Tibial artery (tissue), 4 donors: ENCODE results near the gene HSPA12B.

Experiments
- DNase-seq, 2 donors: peaks; one replicate each; pipeline ENCODE4 v3.0.0-alpha.2; 2019
- H3K27ac ChIP-seq, 2 donors: fragments of 200-600 bp; sonication (generic) in 1 of 2; 1 replicate in 1 of 2; 2 replicates in 1 of 2; pipeline ENCODE4 v1.5.1; 2018 to 2019; ENCODE audit warnings: mild to moderate bottlenecking in 1 of 2
- H3K27me3 ChIP-seq, 2 donors: fragments of 200-600 bp; sonication (generic) in 1 of 2; one replicate each; pipeline versions ENCODE4 v1.5.1 to v1.6.0; 2016 to 2019
- H3K36me3 ChIP-seq, 3 donors: fragments of 200-600 bp; sonication (generic) in 2 of 3; one replicate each; pipeline ENCODE4 v1.5.1; 2016 to 2019; ENCODE audit warnings: mild to moderate bottlenecking in 2 of 3
- H3K4me1 ChIP-seq, 4 donors: fragments of 200-600 bp; sonication (generic) in 2 of 4; 1 replicate in 3 of 4; 2 replicates in 1 of 4; pipeline ENCODE4 v1.5.1; 2016 to 2019
- H3K4me3 ChIP-seq, 2 donors: fragments of 200-600 bp; sonication (generic) in 1 of 2; 1 replicate in 1 of 2; 2 replicates in 1 of 2; pipeline ENCODE4 v1.5.1; 2018 to 2019; ENCODE audit warnings: mild to moderate bottlenecking in 2 of 2
- H3K9me3 ChIP-seq, 3 donors: fragments of 200-600 bp; sonication (generic) in 1 of 3; one replicate each; pipeline ENCODE4 v1.5.1; 2016 to 2019
- CTCF ChIP-seq, 2 experiments: fragments of 200-600 bp in 1 of 2; fragments of 450-650 bp in 1 of 2; IDR thresholded peaks; one replicate each; pipeline ENCODE4 v1.5.1; 2017 to 2019; ENCODE audit warnings: antibody characterized with exemption in 2 of 2, mild to moderate bottlenecking in 1 of 2, moderate library complexity in 1 of 2
- intact Hi-C: fragments of 100-400 bp; cut with DNase I; formaldehyde crosslinking; loops from one replicate; pipeline ENCODE4 v1.15.0; 2023; ENCODE audit warnings: low total_unique reads

Gene HSPA12B

GRCh38 chr20:3800256-3800877, 67.9 kb downstream of the HSPA12B start:
- H3K4me3 ChIP-seq = no peak overlapping the region
- TF ChIP-seq CTCF (IDR thresholded peaks at IDR 0.05) = no peak
- peaks cover 50 to 73% (median 60%) of the 10 kb centered on the region in 3 donors for H3K36me3 ChIP-seq
- no peak for DNase-seq
- intact Hi-C loops = no loop called here
- no peaks in the 10 kb centered on the region for H3K27me3 ChIP-seq
- H3K4me1 ChIP-seq = peaks cover 0 to 32% (median 21%) of the 10 kb centered on the region in 4 donors
- H3K9me3 ChIP-seq = no peaks in the 10 kb centered on the region
- no peak overlapping the region for H3K27ac ChIP-seq

- no peaks in the 10 kb centered on the region for H3K9me3 ChIP-seq
- DNase-seq = no peak
- no peak overlapping the region for H3K27ac ChIP-seq
- no peaks in the 10 kb centered on the region for H3K27me3 ChIP-seq
- no peak for TF ChIP-seq CTCF (IDR thresholded peaks at IDR 0.05)
- intact Hi-C loops = no loop called here
- H3K4me3 ChIP-seq = no peak overlapping the region
- peaks cover 0 to 36% (median 23%) of the 10 kb centered on the region in 4 donors for H3K4me1 ChIP-seq
- H3K36me3 ChIP-seq = peaks cover 50 to 78% (median 62%) of the 10 kb centered on the region in 3 donors
Measured at GRCh38 chr20:3800878-3801260, 68.4 kb downstream of the HSPA12B start.

- H3K4me1 ChIP-seq = peaks cover 0 to 40% (median 24%) of the 10 kb centered on the region in 4 donors
Measured at GRCh38 chr20:3801299-3801698, 68.8 kb downstream of the HSPA12B start.

GRCh38 chr20:3801846-3802245, 69.4 kb downstream of the HSPA12B start:
- peaks cover 50 to 79% (median 62%) of the 10 kb centered on the region in 3 donors for H3K36me3 ChIP-seq
- H3K4me3 ChIP-seq = no peak overlapping the region
- H3K27ac ChIP-seq = no peak overlapping the region

More at GRCh38 chr20:3801299-3801698, 68.8 kb downstream of the HSPA12B start:
- DNase-seq = no peak
- no peak overlapping the region for H3K27ac ChIP-seq
- H3K4me3 ChIP-seq = no peak overlapping the region
- H3K9me3 ChIP-seq = no peaks in the 10 kb centered on the region
- H3K36me3 ChIP-seq = peaks cover 50 to 79% (median 62%) of the 10 kb centered on the region in 3 donors
- no peaks in the 10 kb centered on the region for H3K27me3 ChIP-seq
- intact Hi-C loops = no loop called here
- TF ChIP-seq CTCF (IDR thresholded peaks at IDR 0.05) = no peak

More at GRCh38 chr20:3801846-3802245, 69.4 kb downstream of the HSPA12B start:
- intact Hi-C loops = no loop called here
- no peaks in the 10 kb centered on the region for H3K9me3 ChIP-seq
- DNase-seq = no peak
- no peak for TF ChIP-seq CTCF (IDR thresholded peaks at IDR 0.05)
- H3K27me3 ChIP-seq = no peaks in the 10 kb centered on the region
- peaks cover 0 to 40% (median 24%) of the 10 kb centered on the region in 4 donors for H3K4me1 ChIP-seq
